WERI-Rb-1 (cell line): ENCODE data around the gene USP2.
A peak's percentile ranks its signal among the peaks of the same experiment; 100 is the strongest.

Experiments used
- DNase-seq: peaks from one replicate; pipeline ENCODE4 v3.0.0-alpha.2; 2020
- H3K27ac ChIP-seq: fragments of 250-450 bp; sonication (Bioruptor Pico); 2 replicates; pipeline ENCODE4 v1.5.1; 2020; ENCODE audit warnings: mild to moderate bottlenecking, moderate library complexity
- H3K27me3 ChIP-seq: fragments of 250-450 bp; sonication (Bioruptor Pico); 2 replicates; pipeline ENCODE4 v1.5.1; 2021; ENCODE audit warnings: mild to moderate bottlenecking, low read depth, moderate library complexity; ENCODE audit not compliant: insufficient read depth, severe bottlenecking
- H3K36me3 ChIP-seq: fragments of 250-450 bp; sonication (Bioruptor Pico); 2 replicates; pipeline ENCODE4 v1.5.1; 2020; ENCODE audit warnings: mild to moderate bottlenecking, moderate library complexity
- H3K4me3 ChIP-seq: 2 replicates; pipeline ENCODE4 v1.5.1; 2011; ENCODE audit warnings: low read depth, mild to moderate bottlenecking, control low read depth, low read length
- H3K9me3 ChIP-seq: fragments of 250-450 bp; sonication (Bioruptor Pico); 2 replicates; pipeline ENCODE4 v1.5.1; 2021; ENCODE audit warnings: mild to moderate bottlenecking, moderate library complexity; ENCODE audit not compliant: severe bottlenecking
- CTCF ChIP-seq: IDR thresholded peaks from 2 replicates; pipeline ENCODE4 v1.5.1; 2011; ENCODE audit warnings: low read depth, mild to moderate bottlenecking, control low read depth, inconsistent platforms, low read length

The USP2 gene

GRCh38 chr11:119335091-119335654 is 46.3 kb downstream of the USP2 start:
- Histone ChIP-seq H3K36me3 (no peaks in the 10 kb centered on the region), H3K27me3 (peaks cover 14% of the 10 kb centered on the region), H3K27ac (no peak overlapping the region), H3K4me3 (no peak overlapping the region), H3K9me3 (no peaks in the 10 kb centered on the region)
- TF ChIP-seq CTCF: no peak
- no peak for DNase-seq

- Histone ChIP-seq H3K9me3 (no peaks in the 10 kb centered on the region), H3K36me3 (no peaks in the 10 kb centered on the region), H3K4me3 (no peak within 1 kb of the TSS), H3K27me3 (peaks cover 9% of the 10 kb centered on the region), H3K27ac (no peak within 1 kb of the TSS)
- no peak for TF ChIP-seq CTCF
- DNase-seq: no peak
These were observed 47.1 kb downstream of the USP2 start, which contains the start of gene RNF26 for GRCh38 chr11:119334174-119334930. Gene RNF26 (plus strand): TSS chr11:119334527. CDS start chr11:119335123, 596 bp downstream.

- no peaks in the 10 kb centered on the region for H3K36me3 ChIP-seq
- H3K9me3 ChIP-seq: no peaks in the 10 kb centered on the region
- no peak overlapping the region for H3K4me3 ChIP-seq
- TF ChIP-seq CTCF: no peak
- H3K27ac ChIP-seq: no peak overlapping the region
- DNase-seq: peak; percentile 55
- no peaks in the 10 kb centered on the region for H3K27me3 ChIP-seq
These were observed 49.3 kb downstream of the USP2 start for GRCh38 chr11:119332111-119332765.

- no peak for DNase-seq
- no peaks in the 10 kb centered on the region for H3K27me3 ChIP-seq
- no peak overlapping the region for H3K27ac ChIP-seq
- no peaks in the 10 kb centered on the region for H3K9me3 ChIP-seq
- no peak overlapping the region for H3K4me3 ChIP-seq
- no peaks in the 10 kb centered on the region for H3K36me3 ChIP-seq
- TF ChIP-seq CTCF: no peak
These were observed 51.3 kb downstream of the USP2 start for GRCh38 chr11:119330237-119330636.

GRCh38 chr11:119329320-119329719 is 52.2 kb downstream of the USP2 start:
- no peak for TF ChIP-seq CTCF
- Histone ChIP-seq H3K27ac (no peak overlapping the region), H3K9me3 (no peaks in the 10 kb centered on the region), H3K27me3 (no peaks in the 10 kb centered on the region), H3K36me3 (no peaks in the 10 kb centered on the region), H3K4me3 (no peak overlapping the region)
- no peak for DNase-seq
